ENCODE measurements around the gene KIAA1217.

Gene KIAA1217

GRCh38 chr10:24384954-24385353 lies 176.0 kb downstream of the KIAA1217 start:
- Histone ChIP-seq H3K27ac (ENCODE audit: low read depth, low read length) (no peak overlapping the region), H3K79me2 (ENCODE audit: control insufficient read depth, insufficient read depth, low read length, unreplicated experiment) (no peaks in the 10 kb centered on the region), H3K4me1 (ENCODE audit: control insufficient read depth, insufficient read depth, low read length, unreplicated experiment) (peaks cover 9% of the 10 kb centered on the region), H3K36me3 (ENCODE audit: insufficient read depth, low read length) (no peaks in the 10 kb centered on the region), H2AFZ (ENCODE audit: low read length, unreplicated experiment) (no peak overlapping the region), H3K4me3 (ENCODE audit: low read depth, low read length) (no peak overlapping the region), H3K27me3 (ENCODE audit: insufficient read depth, low read length) (no peaks in the 10 kb centered on the region)

GRCh38 chr10:24385776-24386175 lies 176.8 kb downstream of the KIAA1217 start:
- Histone ChIP-seq H3K4me3 (ENCODE audit: low read depth, low read length) (no peak overlapping the region), H3K79me2 (ENCODE audit: control insufficient read depth, insufficient read depth, low read length, unreplicated experiment) (no peaks in the 10 kb centered on the region), H3K36me3 (ENCODE audit: insufficient read depth, low read length) (no peaks in the 10 kb centered on the region), H3K4me1 (ENCODE audit: control insufficient read depth, insufficient read depth, low read length, unreplicated experiment) (peaks cover 9% of the 10 kb centered on the region), H3K27me3 (ENCODE audit: insufficient read depth, low read length) (no peaks in the 10 kb centered on the region), H2AFZ (ENCODE audit: low read length, unreplicated experiment) (no peak overlapping the region), H3K27ac (ENCODE audit: low read depth, low read length) (no peak overlapping the region)

DNA sequence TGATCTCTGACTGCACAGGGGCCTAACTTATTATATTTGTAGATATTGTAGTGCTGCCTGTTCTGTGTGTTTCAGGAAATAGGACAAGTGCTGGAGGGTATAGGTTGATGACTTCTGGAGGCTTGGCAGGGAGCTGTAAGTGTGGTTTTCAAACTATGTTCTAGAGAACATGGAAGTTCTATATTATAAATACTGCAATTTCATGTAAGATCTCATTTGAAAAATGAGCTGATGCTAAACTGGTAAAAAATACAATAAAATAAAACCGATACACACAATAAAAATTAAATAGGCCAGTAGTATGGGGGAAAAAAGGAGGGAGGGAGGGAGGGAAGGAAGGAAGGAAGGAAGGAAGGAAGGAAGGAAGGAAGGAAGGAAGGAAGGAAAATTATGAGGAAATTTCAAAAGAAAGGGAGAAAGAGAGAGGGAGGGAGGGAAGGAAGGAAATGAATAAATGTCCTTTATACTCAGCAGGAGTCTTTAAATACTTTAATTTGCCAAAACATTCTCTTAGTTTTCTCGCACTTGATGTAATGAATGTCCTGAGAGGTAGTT lies 181.3 kb downstream of the KIAA1217 start:
- Histone ChIP-seq H3K4me1 (ENCODE audit: control insufficient read depth, insufficient read depth, low read length, unreplicated experiment) (no peaks in the 10 kb centered on the region), H3K4me3 (ENCODE audit: low read depth, low read length) (no peak overlapping the region), H3K27ac (ENCODE audit: low read depth, low read length) (no peak overlapping the region), H2AFZ (ENCODE audit: low read length, unreplicated experiment) (no peak overlapping the region), H3K36me3 (ENCODE audit: insufficient read depth, low read length) (no peaks in the 10 kb centered on the region), H3K79me2 (ENCODE audit: control insufficient read depth, insufficient read depth, low read length, unreplicated experiment) (no peaks in the 10 kb centered on the region), H3K27me3 (ENCODE audit: insufficient read depth, low read length) (no peaks in the 10 kb centered on the region)

- Histone ChIP-seq H2AFZ (ENCODE audit: low read length, unreplicated experiment) (no peak overlapping the region), H3K4me3 (ENCODE audit: low read depth, low read length) (no peak overlapping the region), H3K36me3 (ENCODE audit: insufficient read depth, low read length) (no peaks in the 10 kb centered on the region), H3K27ac (ENCODE audit: low read depth, low read length) (no peak overlapping the region), H3K27me3 (ENCODE audit: insufficient read depth, low read length) (no peaks in the 10 kb centered on the region), H3K4me1 (ENCODE audit: control insufficient read depth, insufficient read depth, low read length, unreplicated experiment) (no peaks in the 10 kb centered on the region), H3K79me2 (ENCODE audit: control insufficient read depth, insufficient read depth, low read length, unreplicated experiment) (no peaks in the 10 kb centered on the region)
Measured at GRCh38 chr10:24390746-24391145, 181.8 kb downstream of the KIAA1217 start.

GRCh38 chr10:24393201-24393600 lies 184.3 kb downstream of the KIAA1217 start:
- H3K4me1 ChIP-seq (ENCODE audit: control insufficient read depth, insufficient read depth, low read length, unreplicated experiment) = no peaks in the 10 kb centered on the region
- no peak overlapping the region for H3K4me3 ChIP-seq (ENCODE audit: low read depth, low read length)
- H3K36me3 ChIP-seq (ENCODE audit: insufficient read depth, low read length) = no peaks in the 10 kb centered on the region
- no peak overlapping the region for H2AFZ ChIP-seq (ENCODE audit: low read length, unreplicated experiment)
- 0 out of 2 replicates have a peak, but pooled peaks cover 4% of the 10 kb centered on the region for H3K27me3 ChIP-seq (ENCODE audit: insufficient read depth, low read length)
- H3K79me2 ChIP-seq (ENCODE audit: control insufficient read depth, insufficient read depth, low read length, unreplicated experiment) = no peaks in the 10 kb centered on the region
- H3K27ac ChIP-seq (ENCODE audit: low read depth, low read length) = no peak overlapping the region

DNA sequence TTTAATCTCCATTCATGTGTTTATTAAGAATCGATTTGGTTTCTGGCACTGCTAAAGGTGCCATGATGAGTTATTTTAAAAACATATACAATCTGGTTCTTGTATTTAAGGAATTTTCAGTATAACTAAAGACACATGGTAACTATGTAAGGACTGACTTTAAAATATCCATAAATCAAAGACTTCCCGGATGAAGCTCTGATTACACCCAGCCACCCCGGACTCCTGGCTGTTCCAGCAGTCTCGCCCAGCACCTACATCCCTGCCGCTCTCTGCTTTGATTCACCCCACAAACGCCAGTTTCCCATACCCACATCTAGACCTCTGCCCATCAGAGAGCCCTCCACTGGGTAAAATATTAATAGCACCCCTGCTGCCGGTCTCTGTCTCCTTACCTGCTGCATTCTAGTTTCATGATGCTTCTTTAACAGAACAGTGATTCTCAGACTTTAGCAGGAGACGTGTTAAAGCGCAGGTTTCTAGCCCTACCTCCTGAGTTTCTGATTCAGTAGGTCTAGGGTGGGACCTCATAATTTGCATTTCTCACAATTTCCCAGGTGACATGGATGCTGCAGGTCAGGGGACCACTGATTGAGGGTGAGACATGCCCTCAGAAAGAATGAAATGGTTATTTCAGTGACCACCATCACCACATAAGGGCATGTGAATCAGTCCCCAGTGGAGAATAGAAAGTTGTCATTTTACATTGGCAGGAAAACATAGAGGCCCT lies 185.7 kb downstream of the KIAA1217 start:
- no peaks in the 10 kb centered on the region for H3K79me2 ChIP-seq (ENCODE audit: control insufficient read depth, insufficient read depth, low read length, unreplicated experiment)
- H3K27ac ChIP-seq (ENCODE audit: low read depth, low read length) = no peak overlapping the region
- H3K36me3 ChIP-seq (ENCODE audit: insufficient read depth, low read length) = no peaks in the 10 kb centered on the region
- peaks cover 4% of the 10 kb centered on the region for H3K27me3 ChIP-seq (ENCODE audit: insufficient read depth, low read length)
- H3K4me3 ChIP-seq (ENCODE audit: low read depth, low read length) = no peak overlapping the region
- H2AFZ ChIP-seq (ENCODE audit: low read length, unreplicated experiment) = no peak overlapping the region
- no peaks in the 10 kb centered on the region for H3K4me1 ChIP-seq (ENCODE audit: control insufficient read depth, insufficient read depth, low read length, unreplicated experiment)

- Histone ChIP-seq H3K27me3 (ENCODE audit: insufficient read depth, low read length) (peaks cover 4% of the 10 kb centered on the region), H2AFZ (ENCODE audit: low read length, unreplicated experiment) (no peak overlapping the region), H3K79me2 (ENCODE audit: control insufficient read depth, insufficient read depth, low read length, unreplicated experiment) (no peaks in the 10 kb centered on the region), H3K4me3 (ENCODE audit: low read depth, low read length) (no peak overlapping the region), H3K27ac (ENCODE audit: low read depth, low read length) (no peak overlapping the region), H3K4me1 (ENCODE audit: control insufficient read depth, insufficient read depth, low read length, unreplicated experiment) (no peaks in the 10 kb centered on the region), H3K36me3 (ENCODE audit: insufficient read depth, low read length) (no peaks in the 10 kb centered on the region)
Measured at GRCh38 chr10:24396396-24396795, 187.5 kb downstream of the KIAA1217 start.

DNA sequence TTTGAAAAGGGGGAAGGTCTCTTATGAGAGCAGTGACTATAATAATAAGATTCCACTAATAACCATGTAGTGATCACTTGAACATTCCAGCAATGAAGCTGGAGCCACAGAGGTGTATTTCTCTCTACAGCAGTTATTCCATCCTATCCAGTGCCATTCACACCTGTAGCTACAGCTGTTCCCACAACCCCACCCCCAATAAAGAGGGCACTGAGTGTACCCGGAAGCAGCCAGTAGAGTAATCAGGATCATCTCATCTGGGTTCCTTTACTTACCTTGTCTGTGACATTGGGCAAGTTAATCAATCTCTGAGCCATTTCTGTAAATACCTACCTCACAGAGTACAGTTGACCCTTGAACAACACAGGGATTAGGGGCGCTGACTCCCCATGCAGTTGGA lies 188.7 kb downstream of the KIAA1217 start:
- H3K36me3 ChIP-seq (ENCODE audit: insufficient read depth, low read length) = no peaks in the 10 kb centered on the region
- H3K4me3 ChIP-seq (ENCODE audit: low read depth, low read length) = no peak overlapping the region
- H3K27ac ChIP-seq (ENCODE audit: low read depth, low read length) = no peak overlapping the region
- no peaks in the 10 kb centered on the region for H3K79me2 ChIP-seq (ENCODE audit: control insufficient read depth, insufficient read depth, low read length, unreplicated experiment)
- H3K27me3 ChIP-seq (ENCODE audit: insufficient read depth, low read length) = peaks cover 4% of the 10 kb centered on the region
- no peak overlapping the region for H2AFZ ChIP-seq (ENCODE audit: low read length, unreplicated experiment)
- H3K4me1 ChIP-seq (ENCODE audit: control insufficient read depth, insufficient read depth, low read length, unreplicated experiment) = no peaks in the 10 kb centered on the region

DNA sequence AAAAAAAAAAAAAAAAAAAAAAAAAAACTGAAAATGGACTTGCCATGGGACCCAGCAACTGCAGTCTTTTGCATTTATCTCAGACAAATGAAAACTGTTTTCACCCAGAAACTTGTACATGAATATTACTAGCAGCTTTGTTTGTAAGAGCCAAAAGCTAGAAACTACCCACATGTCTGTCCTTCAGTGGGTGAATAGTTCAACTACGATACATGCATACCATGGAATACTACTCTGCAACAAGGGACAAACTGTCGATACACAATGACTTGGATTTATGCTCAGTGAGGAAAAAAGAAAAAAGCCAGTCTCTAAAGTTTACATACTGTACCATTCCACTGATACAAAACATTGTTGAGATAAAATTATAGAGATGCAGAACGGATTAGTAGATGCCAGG lies 195.6 kb downstream of the KIAA1217 start:
- Histone ChIP-seq H3K4me1 (ENCODE audit: control insufficient read depth, insufficient read depth, low read length, unreplicated experiment) (no peaks in the 10 kb centered on the region), H3K27ac (ENCODE audit: low read depth, low read length) (no peak overlapping the region), H3K27me3 (ENCODE audit: insufficient read depth, low read length) (no peaks in the 10 kb centered on the region; the same call in 1 of the 2 replicates), H3K4me3 (ENCODE audit: low read depth, low read length) (no peak overlapping the region), H2AFZ (ENCODE audit: low read length, unreplicated experiment) (no peak overlapping the region), H3K79me2 (ENCODE audit: control insufficient read depth, insufficient read depth, low read length, unreplicated experiment) (no peaks in the 10 kb centered on the region), H3K36me3 (ENCODE audit: insufficient read depth, low read length) (no peaks in the 10 kb centered on the region)

GRCh38 chr10:24405635-24406034 lies 196.7 kb downstream of the KIAA1217 start:
- Histone ChIP-seq H3K4me3 (ENCODE audit: low read depth, low read length) (no peak overlapping the region), H3K36me3 (ENCODE audit: insufficient read depth, low read length) (no peaks in the 10 kb centered on the region), H3K79me2 (ENCODE audit: control insufficient read depth, insufficient read depth, low read length, unreplicated experiment) (no peaks in the 10 kb centered on the region), H3K27me3 (ENCODE audit: insufficient read depth, low read length) (no peaks in the 10 kb centered on the region), H2AFZ (ENCODE audit: low read length, unreplicated experiment) (no peak overlapping the region), H3K27ac (ENCODE audit: low read depth, low read length) (no peak overlapping the region), H3K4me1 (ENCODE audit: control insufficient read depth, insufficient read depth, low read length, unreplicated experiment) (no peaks in the 10 kb centered on the region)

- Histone ChIP-seq H3K4me3 (ENCODE audit: low read depth, low read length) (no peak overlapping the region), H3K4me1 (ENCODE audit: control insufficient read depth, insufficient read depth, low read length, unreplicated experiment) (no peaks in the 10 kb centered on the region), H3K79me2 (ENCODE audit: control insufficient read depth, insufficient read depth, low read length, unreplicated experiment) (no peaks in the 10 kb centered on the region), H3K27ac (ENCODE audit: low read depth, low read length) (no peak overlapping the region), H2AFZ (ENCODE audit: low read length, unreplicated experiment) (no peak overlapping the region), H3K36me3 (ENCODE audit: insufficient read depth, low read length) (no peaks in the 10 kb centered on the region), H3K27me3 (ENCODE audit: insufficient read depth, low read length) (no peaks in the 10 kb centered on the region)
Measured at GRCh38 chr10:24406809-24407483, 198.0 kb downstream of the KIAA1217 start.
